Endothelial cell of umbilical vein (primary cell): ENCODE measurements around the gene ZNF827.

Experiments used
- CTCF ChIP-seq, 2 donors: IDR thresholded peaks; 1 replicate in 1 of 2; 2 replicates in 1 of 2; pipeline ENCODE4 v1.5.1; 2011; ENCODE audit warnings: low read length in 2 of 2, mild to moderate bottlenecking in 2 of 2, moderate library complexity in 2 of 2, control low read depth in 1 of 2, inconsistent platforms in 1 of 2, low read depth in 1 of 2; ENCODE audit not compliant: insufficient read depth in 1 of 2; ENCODE audit errors: extremely low read depth in 1 of 2
- EZH2 ChIP-seq: IDR thresholded peaks from 2 replicates; pipeline ENCODE4 v1.6.1; 2012; ENCODE audit warnings: borderline replicate concordance, low read depth, mild to moderate bottlenecking, moderate library complexity, low read length, inconsistent platforms; ENCODE audit not compliant: severe bottlenecking
- GATA2 ChIP-seq: IDR thresholded peaks from 2 replicates; pipeline ENCODE4 v1.7.0; 2011; ENCODE audit warnings: low read depth, mild to moderate bottlenecking, moderate library complexity, mixed read lengths, low read length; ENCODE audit not compliant: insufficient read length, insufficient read depth
- MAX ChIP-seq: IDR thresholded peaks from 2 replicates; pipeline ENCODE4 v1.6.1; 2011; ENCODE audit not compliant: insufficient read depth, insufficient read length
- MYC ChIP-seq: IDR thresholded peaks from one replicate; pipeline ENCODE4 v1.6.1; 2011; ENCODE audit warnings: mild to moderate bottlenecking, low read depth, low read length
- POLR2A ChIP-seq: IDR thresholded peaks from 2 replicates; pipeline ENCODE4 v1.6.1; 2012; ENCODE audit warnings: low read depth, mild to moderate bottlenecking, control low read depth, low read length
- POLR2AphosphoS5 ChIP-seq: IDR thresholded peaks from 2 replicates; pipeline ENCODE4 v1.6.1; 2012; ENCODE audit warnings: low read depth, mild to moderate bottlenecking, control low read depth, low read length, moderate library complexity; ENCODE audit not compliant: insufficient read depth

DNA sequence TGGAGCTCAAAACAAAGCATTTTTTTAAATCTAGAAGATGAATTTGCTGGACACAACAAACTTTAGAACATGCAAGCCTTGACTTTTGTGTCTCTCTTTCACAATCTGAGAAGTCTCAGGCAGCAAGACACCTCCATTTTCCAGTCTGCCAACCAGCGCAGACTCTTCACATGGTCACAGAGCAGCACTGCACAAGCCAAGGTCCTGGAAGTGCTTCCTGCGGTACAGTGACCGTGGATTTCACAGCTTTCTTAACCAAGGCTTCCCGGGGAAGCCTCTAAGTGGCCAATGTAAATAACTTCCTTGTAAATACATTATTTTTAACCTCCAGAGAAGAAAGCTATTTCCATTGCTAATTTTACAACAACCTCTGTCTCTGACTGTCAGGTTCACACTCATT, 31.2 kb downstream of the ZNF827 start:
- no peak for TF ChIP-seq CTCF (IDR thresholded peaks at IDR 0.05; ENCODE audit: extremely low read depth in 1 of 2, insufficient read depth in 1 of 2, low read depth in 1 of 2, low read length in 2 of 2)
- no peak for TF ChIP-seq EZH2
- TF ChIP-seq MYC: no peak
- TF ChIP-seq MAX: no peak
- TF ChIP-seq POLR2AphosphoS5: no peak
- no peak for TF ChIP-seq GATA2
- TF ChIP-seq POLR2A: no peak
